C4-2B (cell line): Measurements from ENCODE around the gene MAG.

Experiments used
- H3K27ac ChIP-seq: fragments of 450-650 bp; 2 replicates; pipeline ENCODE4 v1.5.1; 2017
- ZFX ChIP-seq: fragments of 450-650 bp; IDR thresholded peaks from 2 replicates; pipeline ENCODE4 v1.6.1; 2017
- TF ChIP-seq, protein P1 (sequence below): fragments of 450-650 bp; conservative IDR thresholded peaks from 2 replicates; pipeline ENCODE4 v1.5.1; 2017; ENCODE audit warnings: mild to moderate bottlenecking

The MAG gene

GRCh38 chr19:35318679-35319448, 26.9 kb downstream of the MAG start:
- H3K27ac ChIP-seq, result no peak overlapping the region
- TF ChIP-seq, protein P1, sequence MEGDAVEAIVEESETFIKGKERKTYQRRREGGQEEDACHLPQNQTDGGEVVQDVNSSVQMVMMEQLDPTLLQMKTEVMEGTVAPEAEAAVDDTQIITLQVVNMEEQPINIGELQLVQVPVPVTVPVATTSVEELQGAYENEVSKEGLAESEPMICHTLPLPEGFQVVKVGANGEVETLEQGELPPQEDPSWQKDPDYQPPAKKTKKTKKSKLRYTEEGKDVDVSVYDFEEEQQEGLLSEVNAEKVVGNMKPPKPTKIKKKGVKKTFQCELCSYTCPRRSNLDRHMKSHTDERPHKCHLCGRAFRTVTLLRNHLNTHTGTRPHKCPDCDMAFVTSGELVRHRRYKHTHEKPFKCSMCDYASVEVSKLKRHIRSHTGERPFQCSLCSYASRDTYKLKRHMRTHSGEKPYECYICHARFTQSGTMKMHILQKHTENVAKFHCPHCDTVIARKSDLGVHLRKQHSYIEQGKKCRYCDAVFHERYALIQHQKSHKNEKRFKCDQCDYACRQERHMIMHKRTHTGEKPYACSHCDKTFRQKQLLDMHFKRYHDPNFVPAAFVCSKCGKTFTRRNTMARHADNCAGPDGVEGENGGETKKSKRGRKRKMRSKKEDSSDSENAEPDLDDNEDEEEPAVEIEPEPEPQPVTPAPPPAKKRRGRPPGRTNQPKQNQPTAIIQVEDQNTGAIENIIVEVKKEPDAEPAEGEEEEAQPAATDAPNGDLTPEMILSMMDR, result no peak
- TF ChIP-seq ZFX, result no peak

- H3K27ac ChIP-seq, result no peak overlapping the region
- TF ChIP-seq ZFX, result no peak
- TF ChIP-seq, protein P1, result no peak
These were observed 28.2 kb downstream of the MAG start for GRCh38 chr19:35320065-35320713.

GRCh38 chr19:35321291-35321690, 29.3 kb downstream of the MAG start:
- TF ChIP-seq ZFX, result no peak
- TF ChIP-seq, protein P1, result no peak
- H3K27ac ChIP-seq, result no peak overlapping the region

DNA sequence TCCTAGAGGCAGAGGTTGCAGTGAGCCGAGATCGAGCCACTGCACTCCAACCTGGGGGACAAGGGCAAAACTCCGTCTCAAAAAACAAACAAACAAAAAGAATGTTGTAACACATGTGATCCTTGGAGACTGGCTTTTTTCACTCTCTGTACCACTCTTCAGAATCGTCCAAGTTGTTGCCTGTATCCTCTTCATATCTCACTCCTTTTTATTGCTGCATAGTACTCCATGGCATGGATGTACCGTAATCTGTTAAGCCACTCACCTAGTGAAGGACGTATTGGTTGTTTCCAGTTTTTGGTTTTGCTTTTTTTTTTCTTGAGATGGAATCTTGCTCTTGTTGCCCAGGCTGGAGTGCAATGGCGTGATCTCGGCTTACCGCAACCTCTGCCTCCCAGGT, 30.1 kb downstream of the MAG start:
- TF ChIP-seq ZFX, result no peak
- TF ChIP-seq, protein P1, result no peak
- H3K27ac ChIP-seq, result no peak overlapping the region

DNA sequence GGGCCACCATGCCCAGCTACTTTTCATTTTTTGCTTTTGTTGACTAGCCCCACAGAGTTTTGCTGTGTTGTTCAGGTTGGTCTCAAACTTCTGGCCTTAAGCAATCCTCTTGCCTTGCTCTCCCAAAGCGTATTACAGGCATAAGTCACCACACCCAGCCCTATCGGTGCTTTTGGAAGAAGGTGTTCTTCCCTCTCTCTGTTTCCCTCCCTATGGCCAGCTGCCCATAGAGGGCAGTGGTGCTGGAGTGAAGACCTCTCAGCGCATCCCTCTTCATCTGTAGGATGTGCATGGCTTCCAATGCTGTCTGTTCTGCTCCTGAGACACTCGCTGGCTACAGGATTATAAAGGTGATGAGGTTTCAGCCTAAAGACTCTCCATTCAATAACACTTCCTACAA, 35.7 kb downstream of the MAG start:
- H3K27ac ChIP-seq, result no peak overlapping the region
- no peak for TF ChIP-seq ZFX
- TF ChIP-seq, protein P1, result no peak

GRCh38 chr19:35328851-35329285, 36.9 kb downstream of the MAG start, which contains the start of gene CD22:
TSS of gene CD22 (plus strand) at chr19:35329187. CDS start at chr19:35332041, 2,854 bp downstream.
- TF ChIP-seq, protein P1, result no peak
- no peak for TF ChIP-seq ZFX
- H3K27ac ChIP-seq, result no peak within 1 kb of the TSS

DNA sequence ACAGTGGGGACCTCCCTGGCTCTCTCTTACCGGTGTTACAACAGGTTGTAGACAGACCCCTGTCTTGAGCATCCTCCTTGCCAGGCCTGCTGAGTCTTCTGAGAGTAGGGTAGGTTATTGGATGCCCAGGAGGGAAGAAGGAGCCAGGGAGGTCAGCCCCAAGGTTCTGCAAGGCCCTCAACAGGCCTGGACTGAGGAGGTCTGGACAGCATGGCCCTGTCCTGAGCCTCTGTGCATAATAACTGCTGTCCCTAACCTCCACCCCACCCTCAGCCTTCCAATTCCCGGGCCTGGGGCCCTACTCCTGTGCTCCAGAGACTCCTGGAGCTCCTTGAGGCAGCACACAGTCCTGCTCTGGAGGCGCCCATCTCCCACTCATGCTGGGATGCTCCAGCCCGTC, 37.4 kb downstream of the MAG start:
- TF ChIP-seq, protein P1, result no peak
- no peak for TF ChIP-seq ZFX
- H3K27ac ChIP-seq, result no peak overlapping the region
